HG03095 (cell line): ENCODE data around the gene KDF1.
"Not testable (repeated sequence)": the region's sequence is repeated elsewhere in the genome, so short reads cannot be mapped to it uniquely, and the experiment has no call there.

Experiments
- ATAC-seq: cut with Tn5 transposase; IDR thresholded peaks from one replicate; pipeline ENCODE4 v1.9.1; 2021; ENCODE audit warnings: moderate library complexity; ENCODE audit not compliant: unreplicated experiment

The KDF1 gene

DNA sequence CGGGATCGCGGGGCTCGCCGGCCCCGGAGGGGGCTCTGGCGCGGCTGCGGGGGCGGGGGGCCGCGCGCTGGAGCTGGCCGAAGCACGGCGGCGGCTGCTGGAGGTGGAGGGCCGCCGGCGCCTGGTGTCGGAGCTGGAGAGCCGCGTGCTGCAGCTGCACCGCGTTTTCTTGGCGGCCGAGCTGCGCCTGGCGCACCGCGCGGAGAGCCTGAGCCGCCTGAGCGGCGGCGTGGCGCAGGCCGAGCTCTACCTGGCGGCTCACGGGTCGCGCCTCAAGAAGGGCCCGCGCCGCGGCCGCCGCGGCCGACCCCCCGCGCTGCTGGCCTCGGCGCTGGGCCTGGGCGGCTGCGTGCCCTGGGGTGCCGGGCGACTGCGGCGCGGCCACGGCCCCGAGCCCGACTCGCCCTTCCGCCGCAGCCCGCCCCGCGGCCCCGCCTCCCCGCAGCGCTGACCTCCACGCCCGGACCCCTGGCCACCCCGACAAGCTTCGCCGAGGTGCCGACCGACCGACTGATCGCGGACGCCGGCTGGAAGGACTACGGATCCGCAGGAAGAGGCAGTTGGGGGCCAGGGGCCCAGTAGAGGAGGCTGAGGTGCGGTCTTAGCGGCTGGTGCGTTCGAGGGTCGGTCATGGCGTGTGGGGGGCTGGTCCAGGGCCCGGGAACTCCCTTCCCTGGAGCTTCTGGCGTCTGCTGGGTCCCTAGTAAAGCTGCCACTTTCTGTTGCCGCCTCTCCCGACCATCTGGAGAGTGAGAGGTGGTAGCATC is 33.9 kb upstream of the KDF1 start:
- ATAC-seq = no peak

DNA sequence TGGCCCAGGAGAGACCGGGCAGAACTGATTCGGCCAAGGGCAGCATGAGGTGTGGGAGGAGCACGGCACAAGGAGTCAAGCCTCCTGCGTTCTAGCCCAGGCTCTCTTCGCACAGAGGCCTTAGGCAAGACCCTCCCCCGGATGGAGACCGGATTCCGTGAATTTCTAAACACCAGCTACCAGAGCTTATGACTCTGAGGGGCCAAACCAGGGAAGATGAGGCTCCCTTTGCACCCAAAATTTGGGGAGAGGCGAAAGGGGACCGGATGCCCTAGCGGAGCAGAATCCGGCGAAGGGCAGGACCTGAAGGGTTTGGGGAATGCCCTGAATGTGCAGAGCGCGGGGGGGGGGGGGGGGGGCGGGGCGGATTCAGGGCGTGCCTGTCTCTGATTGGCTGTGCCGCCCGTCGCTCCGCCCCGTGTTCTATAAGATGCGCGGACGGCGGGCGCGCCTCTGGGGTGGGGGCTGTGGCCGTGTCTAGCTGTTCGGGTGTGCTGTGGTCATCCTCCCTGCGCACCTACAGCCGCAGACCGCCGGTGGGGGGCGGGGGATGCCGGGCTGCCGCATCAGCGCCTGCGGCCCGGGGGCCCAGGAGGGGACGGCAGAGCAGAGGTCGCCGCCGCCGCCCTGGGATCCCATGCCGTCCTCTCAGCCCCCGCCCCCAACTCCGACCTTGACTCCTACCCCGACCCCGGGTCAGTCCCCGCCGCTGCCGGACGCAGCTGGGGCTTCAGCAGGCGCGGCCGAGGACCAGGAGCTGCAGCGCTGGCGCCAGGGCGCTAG is 33.2 kb upstream of the KDF1 start, which contains the start of gene TRNP1:
TSS of gene TRNP1 (plus strand) at position 456 of the 783 bp plus-strand sequence. CDS start at position 551, 95 bp downstream.
- ATAC-seq = peak; percentile 53

DNA sequence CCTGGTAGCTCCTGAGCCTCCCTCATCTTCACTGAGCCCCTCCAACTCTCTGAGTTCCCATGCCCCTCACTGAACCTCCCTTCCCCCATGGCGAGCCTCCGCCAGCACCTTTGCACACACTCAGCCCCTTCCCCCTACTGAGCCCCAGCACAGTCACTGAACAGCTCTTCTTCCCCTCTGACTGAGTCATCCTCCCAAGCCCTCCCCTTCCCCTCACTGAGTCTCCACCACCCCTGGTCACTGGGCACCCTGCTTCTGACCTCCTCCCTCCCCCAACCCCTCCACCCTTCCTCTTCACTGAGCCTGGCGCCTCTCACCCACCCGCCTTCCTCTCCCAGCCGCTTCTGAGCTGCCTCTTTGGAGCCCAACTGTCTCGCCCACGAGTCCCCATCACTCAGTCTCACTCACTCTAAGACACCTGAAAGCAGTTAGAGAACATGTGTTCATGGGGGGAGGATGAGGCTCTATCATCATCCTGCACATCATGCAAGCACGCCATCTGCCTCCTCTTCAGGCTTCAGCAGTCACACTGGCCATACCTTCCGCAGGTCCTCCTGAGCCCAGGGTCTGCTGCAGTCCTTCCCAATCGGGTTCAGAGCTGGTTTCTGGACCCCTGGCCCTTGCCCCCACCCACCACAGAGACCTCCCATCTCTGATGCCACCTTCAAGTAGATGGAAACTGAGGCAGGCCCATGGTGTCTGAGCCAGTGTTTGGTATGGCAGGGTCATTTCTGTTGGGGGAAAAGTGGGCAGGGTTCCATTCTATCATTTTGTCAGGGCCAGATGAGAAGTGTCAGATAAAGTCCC is 31.2 kb upstream of the KDF1 start:
- no peak for ATAC-seq

DNA sequence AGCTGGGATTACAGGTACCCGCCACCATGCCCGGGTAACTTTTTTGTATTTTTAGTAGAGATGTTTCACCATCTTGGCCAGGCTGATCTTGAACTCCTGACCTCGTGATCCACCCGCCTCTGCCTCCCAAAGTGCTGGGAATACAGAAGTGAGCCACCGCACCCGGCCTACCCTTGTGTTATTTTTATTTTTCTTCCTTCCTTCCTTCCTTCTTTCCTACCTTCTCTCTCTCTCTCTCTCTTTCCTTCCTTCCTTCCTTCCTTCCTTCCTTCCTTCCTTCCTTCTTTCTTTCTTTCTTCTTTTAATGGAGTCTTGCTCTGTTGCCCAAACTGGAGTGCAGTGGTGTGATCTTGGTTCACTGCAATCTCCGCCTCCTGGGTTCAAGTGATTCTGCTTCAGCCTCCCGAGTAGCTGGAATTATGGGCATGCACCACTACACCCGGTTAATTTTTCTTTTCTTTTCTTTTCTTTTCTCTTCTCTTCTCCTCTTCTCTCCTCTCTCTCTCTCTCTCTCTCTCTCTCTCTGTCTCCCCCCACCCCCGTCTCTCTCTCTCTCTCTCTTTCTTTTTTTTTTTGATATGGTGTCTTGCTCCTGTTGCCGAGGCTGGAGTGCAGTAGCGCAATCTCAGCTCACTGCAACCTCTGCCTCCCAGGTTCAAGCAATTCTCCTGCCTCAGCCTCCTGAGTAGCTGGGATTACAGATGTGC is 29.3 kb upstream of the KDF1 start:
- not testable (repeated sequence) for ATAC-seq

DNA sequence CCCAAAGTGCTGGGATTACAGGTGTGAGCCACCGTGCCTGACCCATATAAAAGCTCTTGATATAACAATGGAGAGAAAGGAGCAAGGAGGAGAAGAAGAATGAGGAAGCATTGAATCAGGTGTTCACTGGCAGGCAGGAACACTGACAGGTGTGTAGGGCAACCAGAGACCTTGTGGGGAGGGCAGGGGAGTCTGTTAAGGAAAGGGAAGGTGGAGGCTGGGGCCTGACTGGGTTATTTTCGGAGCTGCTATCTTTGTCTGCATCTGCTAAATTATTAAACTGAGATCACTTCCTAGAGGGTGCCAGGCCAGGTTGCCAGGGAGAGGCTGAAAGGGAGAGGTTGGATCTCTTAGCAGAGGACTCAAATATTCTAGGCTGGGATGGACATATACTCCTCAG is 26.4 kb upstream of the KDF1 start:
- no peak for ATAC-seq

DNA sequence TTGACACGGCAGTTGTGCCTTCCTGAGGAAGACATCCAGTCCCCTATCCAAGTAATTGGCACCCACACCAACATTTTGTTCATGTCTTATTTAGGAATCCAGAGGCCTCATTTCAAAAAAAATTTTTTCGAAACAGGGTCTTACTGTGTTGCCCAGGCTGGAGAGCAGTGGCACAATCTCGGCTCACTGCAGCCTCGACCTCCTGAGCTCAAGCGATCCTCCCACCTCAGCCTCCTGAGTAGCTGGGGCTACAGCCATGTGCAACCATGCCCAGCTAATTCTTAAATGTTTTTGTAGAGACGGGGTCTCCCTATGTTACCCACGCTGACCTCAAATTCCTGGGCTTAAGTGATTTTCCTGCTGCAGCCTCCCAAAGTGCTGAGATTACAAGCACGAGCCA is 24.0 kb upstream of the KDF1 start:
- no peak for ATAC-seq

DNA sequence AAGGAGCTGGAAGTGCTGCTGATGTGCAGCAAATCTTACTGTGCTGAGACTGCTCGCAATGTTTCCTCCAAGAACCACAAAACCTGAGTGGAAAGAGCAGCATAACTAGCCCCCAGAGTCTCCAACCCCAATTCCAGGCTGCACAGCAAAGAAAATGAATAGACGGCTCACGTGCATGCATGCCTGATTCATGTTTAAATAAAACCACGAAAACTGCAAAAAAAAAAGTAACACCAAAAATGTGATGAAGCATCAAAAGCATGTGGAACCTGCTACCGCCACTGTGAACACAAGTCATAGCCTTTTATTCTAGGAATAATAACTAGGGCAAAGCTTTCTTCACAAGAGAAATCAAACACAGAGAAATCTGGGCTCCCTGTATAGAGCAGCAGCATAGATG is 23.6 kb upstream of the KDF1 start:
- ATAC-seq = no peak

DNA sequence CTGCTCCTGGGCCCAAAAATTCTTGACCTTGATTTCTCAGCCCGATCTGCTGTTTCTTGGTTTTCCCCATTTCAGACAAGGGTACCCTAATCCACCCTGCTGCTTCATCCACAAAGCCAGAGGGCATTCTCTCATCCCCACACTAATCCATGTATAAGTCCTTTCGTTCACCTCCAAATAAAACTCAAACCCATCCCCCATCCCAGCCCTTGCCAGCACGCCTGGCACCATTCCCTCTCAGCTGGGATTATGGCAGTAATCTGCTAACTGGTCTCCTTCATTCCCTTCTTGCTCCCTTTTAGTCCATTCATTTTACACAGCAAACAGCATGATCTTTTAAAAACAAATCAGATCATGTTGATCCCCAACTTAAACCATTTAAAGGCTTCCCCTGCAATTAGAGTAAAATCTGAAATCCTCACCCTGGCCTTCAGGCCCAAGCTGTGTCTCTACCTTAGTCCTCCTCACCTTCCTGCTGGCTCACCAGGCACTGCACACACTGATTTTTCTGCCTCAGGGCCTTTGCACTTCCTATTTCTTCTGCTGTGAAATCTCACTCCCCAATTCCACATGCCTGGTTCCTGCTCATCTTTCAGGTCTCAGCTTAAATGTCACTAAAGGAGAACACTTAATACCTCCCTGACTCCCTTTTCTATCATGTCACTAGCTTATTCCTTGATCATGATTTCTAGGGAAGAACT is 21.0 kb upstream of the KDF1 start:
- no peak for ATAC-seq

DNA sequence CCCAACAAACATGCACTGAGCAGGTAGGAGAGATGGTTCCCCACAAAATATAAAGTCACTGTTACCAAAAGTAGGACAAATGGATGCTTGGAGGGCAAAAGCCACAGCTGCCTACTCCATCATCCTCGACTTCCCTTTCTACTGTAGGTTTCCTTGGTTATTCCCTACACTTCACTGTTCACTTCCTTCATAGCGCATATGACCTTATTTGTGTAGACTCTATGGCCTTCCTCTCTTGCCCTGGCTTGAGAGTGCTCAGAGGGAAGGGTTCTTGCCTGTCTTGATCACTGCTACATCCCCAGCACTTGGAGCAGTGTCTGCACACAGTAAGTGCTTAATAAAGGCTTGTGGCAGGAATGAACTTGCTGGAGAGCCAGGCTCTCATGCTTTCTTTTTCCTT is 18.6 kb upstream of the KDF1 start:
- no peak for ATAC-seq

DNA sequence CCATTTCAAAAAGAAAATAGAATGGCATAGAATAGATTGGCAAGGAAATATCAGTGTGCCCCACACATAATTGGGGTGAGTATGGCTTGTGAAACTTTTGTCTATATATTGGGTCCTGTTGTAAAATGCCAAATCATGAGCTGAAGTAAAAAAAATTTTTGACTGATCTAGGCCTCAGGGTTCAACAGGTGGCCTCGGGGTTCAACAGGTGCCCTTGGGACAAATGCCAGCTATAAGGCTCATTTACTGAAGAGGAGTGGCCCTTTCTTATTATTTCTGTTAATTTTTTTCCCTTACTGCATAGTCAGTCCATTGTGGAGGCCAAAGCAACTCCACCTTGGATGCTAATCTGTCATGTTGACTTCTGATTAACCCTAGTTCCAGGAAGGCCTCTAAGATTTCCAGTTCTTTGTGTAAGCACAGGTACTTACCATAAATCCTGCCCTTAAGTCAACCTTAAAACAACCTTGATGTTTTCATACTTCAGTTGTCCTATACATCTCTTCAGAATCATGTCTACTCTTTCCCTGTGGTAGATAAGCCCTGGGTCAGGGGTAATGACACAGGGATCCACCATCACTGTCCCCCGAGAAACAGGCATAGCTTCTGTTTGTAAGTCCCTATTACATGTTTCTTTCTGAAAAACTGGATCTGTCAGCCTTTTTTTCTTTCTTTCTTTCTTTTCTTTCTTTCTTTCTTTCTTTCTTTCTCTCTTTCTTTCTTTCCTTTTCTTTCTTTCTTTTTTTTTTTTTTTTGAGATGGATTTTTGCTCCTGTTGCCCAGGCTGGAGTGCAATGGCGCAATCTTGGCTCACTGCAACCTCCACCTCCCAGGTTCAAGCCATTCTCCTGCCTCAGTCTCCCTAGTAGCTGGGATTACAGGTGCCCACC is 16.6 kb upstream of the KDF1 start:
- ATAC-seq = no peak

DNA sequence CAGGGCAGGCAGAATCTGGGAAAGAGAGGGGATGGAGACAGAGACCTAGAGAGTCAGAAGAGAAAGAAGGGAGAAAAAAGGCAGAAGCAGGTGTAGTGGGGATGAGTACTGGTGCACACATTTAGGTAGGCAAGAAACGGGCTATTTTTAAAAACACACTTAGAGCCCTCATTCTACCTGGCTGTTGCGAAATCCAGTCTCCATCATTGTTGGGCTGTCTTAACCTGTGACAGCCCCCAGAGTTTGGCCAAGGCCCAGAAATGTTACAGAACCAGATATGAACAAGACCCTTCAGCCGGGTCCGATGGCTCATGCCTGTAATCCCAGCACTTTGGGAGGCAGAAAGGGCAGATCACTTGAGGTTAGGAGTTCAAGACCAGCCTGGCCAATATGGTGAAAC is 12.6 kb upstream of the KDF1 start:
- ATAC-seq = no peak

DNA sequence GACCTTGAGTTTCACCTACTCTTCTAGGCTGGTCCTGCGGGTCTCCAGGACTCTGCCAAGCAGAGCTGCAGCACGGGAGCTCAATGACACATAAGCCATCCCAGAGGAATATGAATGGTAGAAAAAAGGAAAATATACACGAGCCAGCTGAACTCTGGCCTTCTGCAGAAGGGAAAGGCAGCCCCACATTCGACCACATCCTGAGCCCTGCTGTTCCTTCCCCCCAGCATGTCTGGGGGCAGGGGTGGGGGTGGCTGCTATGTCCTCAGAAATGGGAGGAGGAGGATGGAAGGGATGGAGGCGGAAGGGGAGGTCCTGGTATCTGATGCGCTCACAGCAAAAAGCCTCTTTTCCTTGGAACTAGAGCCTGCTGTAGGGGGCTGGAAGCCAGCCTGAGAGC is 12.1 kb upstream of the KDF1 start:
- ATAC-seq = no peak

DNA sequence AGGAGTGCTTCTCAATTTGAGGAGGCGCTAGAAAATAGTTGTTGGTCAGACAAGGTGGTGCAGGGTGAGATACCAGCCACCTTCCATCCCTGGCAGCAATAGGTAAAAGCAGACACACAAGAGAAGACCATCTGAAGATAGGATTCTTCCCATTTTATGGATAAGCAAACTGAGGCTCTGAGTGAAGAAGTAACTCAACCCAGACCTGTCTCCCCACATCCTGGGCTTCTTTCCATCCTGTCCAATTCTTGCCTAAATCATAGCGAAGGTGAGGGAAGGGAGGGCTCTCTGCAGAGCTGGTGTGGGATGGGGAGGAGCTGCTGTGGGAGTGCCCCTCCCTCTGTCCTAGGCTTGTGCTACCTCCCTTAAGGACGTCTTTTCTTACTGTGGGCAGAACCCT is 11.3 kb upstream of the KDF1 start:
- no peak for ATAC-seq

DNA sequence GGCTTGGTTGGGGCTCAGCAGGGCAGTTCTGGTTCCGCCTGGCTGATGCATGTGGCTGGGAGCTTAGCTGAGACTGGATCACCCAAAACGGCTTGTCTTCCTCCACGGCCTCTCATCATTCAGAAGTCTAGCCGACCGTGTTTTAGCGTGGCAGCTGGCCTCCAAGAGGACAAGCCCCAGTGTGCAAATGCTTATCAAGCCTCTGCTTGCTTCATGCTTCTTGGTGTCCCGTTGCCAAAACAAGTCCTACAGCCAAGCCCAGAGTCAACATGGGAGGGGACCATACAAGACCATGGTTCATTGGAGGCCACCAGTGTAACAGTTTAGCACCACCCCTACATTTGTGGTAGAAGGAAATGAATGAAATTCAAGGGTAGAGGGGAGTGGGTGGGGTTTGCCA is 10.5 kb upstream of the KDF1 start:
- no peak for ATAC-seq

DNA sequence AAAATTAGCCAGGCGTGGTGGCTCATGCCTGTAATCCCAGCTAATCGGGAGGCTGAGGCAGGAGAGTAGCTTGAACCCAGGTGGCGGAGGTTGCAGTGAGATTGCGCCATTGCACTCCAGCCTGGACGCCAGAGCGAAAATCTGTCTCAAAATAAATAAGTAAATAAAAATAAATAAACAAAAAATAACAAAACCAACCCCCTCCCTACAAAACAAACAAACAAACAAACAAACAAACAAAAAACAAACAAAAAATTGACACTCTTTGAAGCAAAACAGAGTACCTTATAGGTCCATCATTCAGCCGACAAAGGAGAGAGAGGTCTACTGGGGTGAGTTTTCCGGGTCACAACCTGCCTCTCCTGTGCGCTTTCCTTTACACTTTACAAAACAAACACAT is 5.4 kb upstream of the KDF1 start:
- ATAC-seq = no peak

DNA sequence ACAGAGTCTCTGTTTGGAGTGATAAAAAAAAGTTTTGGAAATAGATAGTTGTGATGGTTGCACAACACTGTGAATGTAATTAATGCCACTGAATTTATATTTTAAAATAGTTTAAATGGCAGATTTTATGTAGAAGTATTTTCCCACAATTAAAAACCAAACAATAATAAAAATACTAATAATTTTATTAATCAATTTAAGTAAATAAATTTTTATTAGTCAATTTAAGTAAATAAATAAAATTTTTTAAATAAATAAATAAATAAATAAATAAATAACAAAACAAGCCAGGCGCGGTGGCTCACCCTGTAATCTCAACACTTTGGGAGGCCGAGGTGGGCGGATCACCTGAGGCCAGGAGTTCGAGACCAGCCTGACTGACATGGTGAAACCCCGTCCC is 4.9 kb upstream of the KDF1 start:
- ATAC-seq = no peak

DNA sequence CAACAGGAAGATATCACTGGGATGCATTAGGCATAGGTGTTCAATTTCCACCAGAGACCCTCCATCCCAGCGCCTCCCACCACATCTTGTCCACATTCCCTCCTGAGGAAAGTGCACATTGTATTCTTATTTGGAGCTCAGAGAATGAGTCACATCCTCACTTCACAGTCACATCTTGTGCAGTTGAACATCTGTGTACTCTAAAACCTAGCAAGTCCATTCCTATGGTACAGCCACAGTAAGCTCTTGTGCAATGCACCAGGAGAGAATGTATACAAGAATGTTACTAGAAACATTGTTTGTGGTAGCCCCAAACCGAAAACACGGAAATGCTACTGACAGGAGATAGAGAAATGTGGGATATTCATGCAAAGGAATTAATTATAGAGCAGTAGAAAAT is 1.6 kb upstream of the KDF1 start:
- ATAC-seq = no peak

DNA sequence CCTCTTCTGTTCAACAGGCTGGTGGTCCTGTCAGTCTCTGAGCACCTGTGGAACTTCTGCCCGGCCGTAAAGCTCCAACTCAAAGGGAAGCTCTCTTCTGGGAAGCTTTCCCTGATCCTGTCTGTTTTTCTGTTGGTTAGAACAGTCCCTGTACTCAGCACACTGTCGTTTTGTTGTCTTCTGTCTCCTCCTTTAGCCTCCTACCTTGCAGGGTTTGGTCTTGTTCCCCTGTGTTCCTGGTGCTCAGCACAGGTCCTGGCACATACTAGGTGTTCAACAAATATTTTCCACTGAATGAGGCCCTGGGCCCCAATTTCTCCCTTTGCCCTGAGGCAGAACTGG is 328 bp upstream of the KDF1 start:
- no peak for ATAC-seq

DNA sequence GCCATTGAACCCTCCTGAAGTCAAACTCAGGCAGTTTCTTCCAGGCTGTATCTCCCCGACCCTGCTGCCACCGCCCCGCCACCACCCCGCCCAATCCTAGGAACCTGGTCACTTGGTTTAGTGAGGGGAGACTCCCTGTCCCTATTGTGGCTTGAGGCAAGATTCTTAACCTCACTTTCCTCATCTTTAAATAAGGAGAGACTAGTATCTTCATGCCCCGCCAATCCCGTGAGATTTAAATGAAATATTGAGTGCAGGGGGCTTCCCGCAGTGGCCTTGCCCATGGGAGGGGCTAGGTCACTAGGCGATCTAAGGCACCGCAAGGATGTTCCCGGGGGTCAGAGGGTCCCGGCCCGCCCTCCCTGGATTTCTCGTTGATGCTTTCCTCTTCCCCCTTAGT is 998 bp downstream of the KDF1 start:
- ATAC-seq = no peak

DNA sequence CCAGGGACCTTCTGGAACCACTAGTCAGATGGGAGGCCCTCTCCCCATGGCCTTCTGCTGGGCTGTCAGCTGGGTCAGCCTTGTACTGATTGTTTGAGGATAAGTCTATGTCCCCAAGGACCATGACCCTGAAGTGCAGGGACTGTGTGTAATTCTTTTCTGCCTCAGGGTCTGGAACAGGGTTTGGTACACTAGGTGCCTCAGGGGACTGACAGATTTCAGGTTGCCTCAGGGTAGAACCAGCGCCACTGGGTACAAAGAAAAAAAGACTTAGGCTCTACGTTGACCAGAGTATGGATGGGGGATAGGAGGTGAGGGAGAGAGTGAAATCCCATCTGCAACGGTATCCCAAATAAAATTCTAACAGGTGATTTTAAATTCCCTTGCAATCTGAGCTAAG is 3.0 kb downstream of the KDF1 start:
- no peak for ATAC-seq
